HG02763 (cell line): Measurements from ENCODE around the gene ICE2.

Source experiments
- ATAC-seq: cut with Tn5 transposase; IDR thresholded peaks from one replicate; pipeline ENCODE4 v1.9.1; 2021; ENCODE audit warnings: mild to moderate bottlenecking, moderate library complexity; ENCODE audit not compliant: unreplicated experiment

ICE2 gene

DNA sequence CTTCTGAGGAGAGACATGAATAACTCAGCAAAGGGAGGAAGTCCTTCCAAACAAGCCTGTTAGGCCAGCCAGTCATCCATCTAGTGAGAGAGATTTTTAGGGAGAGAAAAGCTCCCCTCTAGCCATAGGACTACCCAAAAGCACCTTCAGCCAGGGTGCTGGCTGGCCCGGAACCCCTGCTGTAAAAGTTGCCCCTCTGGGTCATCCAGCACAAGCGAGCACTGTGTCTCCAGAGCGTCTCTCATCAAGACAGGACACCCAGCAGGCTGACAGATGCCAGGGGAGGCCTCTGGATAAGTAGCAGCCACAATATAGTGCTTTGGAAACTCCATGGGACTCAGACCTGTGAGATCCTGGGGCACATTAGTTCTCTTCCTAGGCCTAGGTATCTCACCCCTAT is 105.6 kb downstream of the ICE2 start:
- ATAC-seq: no peak

DNA sequence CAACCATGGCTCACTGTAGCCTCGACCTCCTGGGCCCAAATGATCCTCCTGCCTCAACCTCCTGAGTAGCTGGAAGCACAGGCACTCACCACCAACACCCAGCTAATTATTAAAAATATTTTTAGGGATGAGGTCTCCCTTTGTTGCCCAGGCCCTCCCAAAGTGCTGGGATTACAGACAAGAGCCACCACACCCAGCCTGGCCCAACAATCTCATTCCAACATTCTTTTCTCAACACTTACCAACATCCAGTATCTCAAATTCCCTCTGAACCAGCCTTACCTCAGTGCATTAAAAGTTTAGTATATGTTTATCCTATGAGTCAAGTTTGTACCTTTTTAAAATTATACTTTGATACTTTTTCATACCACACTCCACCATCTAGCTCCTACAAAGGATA is 106.2 kb downstream of the ICE2 start:
- no peak for ATAC-seq

GRCh38 chr15:60372227-60372626 is 106.7 kb downstream of the ICE2 start:
- ATAC-seq: no peak

DNA sequence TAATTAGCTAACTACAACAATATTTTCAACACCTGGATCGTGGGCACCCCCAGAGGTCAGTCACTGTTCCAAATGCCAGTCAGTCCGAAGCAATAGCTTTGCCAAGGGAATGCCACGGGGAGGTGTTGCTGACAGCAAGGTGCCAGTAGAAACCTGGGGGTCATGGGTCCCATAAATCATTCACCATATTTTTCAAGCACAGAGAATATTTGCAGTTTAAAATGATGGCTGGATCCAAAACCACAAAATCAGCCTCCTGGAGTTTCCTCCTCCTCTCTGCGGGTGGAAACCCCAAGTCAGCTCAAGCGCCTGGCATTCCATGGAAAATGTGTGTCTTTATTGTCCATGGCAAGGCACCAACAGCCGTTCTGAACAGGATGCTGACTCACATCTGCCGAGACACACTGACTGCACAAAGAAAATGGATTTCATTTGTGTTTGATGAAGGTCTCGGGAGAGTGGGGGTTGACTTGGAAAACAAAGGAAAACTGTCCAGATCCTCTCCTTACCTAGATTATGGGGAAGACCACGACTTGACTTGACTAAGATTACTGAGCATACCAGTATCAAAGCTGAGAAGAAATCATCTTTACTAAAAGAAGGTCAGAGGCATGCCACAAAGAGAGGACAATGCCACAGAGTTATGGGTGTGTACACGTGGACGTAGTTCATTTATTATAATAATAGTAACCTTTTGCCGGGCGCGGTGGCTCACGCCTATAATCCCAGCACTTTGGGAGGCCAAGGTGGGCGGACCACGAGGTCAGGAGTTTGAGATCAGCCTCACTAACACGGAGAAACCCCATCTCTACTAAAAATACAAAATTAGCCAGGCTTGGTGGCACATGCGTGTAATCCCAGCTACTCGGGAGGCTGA is 107.5 kb downstream of the ICE2 start:
- no peak for ATAC-seq

DNA sequence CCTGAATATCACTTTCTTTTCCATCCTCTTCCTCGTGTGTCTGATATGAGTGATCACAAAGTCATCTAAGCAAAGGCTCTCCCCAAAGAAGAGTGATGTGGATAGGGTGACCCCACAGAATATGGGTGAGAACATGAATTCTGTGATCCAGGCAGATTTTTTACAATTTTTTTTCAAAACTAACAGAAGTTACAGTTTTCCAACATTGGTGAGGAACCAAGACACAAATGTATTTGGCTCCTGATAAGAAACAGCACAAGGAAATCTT is 108.1 kb downstream of the ICE2 start:
- no peak for ATAC-seq

DNA sequence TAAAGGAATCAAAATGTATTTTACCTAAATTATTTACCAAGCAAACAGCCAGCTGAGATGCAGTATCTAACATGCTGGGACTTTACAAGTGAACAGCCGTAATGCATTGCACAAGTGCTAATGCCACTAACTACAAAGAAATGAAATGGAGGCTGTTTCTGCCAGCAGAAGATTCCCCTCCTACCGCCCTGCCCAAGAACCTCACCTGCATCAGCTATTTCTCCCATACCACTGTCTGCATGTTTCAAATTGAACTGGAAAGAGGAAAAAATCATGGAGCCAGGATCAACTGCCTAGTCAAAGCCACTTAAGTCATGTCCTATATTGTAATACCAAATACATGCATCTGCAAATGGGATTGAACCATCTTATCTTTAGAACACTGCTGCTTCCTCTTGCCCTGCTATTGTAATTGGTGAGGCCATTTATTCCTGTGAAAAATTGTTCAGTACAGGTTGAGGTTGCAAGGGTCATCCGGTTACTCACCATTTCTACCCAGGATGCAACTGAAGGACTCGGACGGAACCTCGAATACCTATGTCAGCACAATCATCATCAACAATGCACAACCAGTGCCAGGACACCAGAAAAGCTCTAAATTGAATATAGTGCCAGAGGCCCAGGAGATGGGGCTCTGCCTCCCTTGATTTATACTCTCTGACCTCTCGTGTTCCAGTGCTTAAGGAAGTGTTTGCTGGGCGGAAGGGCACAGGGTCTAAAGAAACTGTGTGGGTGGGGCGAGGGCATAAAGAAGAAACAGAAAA is 108.7 kb downstream of the ICE2 start:
- ATAC-seq: no peak

DNA sequence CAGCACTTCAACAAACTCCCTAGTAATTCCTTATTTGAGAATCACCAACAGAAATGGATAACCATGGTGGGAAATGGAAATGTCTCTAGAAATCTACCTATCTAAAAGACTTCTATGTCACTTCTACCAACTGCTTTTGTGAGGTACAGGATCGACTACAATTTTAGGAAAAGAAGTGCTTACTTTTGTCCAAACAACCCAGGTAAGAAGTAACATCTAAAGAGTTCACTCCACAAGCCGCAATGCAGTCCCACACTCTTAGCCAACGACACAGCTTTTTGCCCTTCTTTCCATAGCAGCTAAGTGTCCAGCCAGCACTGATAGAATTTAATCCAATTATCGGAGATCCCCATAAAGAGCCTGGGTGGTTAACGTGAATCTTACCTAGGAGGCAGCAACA is 109.2 kb downstream of the ICE2 start:
- no peak for ATAC-seq
